ENCODE measurements around the gene TAPBPL.
"Not testable (repeated sequence)": the region's sequence is repeated elsewhere in the genome, so short reads cannot be mapped to it uniquely, and the experiment has no call there.

TAPBPL gene

GRCh38 chr12:6451348-6452244, at the start of gene TAPBPL:
TSS of gene TAPBPL (plus strand) at chr12:6452042. CDS start at chr12:6452249, 207 bp downstream.
- DNase-seq (ENCODE audit: low read depth in 2 of 2): peak; percentile 59 to 73

DNA sequence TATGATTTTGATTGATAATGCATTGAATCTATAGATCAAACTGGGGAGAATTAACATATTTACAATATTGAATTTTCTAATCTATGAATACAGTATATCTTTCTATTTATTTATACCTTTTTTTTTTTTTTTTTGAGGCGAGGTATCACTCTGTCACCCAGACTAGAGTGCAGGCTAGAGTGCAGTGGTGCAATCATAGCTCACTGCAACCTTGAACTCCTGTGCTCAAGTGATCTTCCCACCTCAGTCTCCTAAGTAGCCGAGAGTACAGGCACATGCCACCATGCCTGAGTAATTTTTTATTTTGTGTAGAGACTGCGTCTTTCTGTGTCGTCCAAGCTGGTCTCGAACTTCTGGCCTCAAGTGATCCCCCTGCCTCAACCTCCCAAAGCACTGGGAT, 47.5 kb upstream of the TAPBPL start:
- DNase-seq (ENCODE audit: low read depth in 2 of 2): no peak

DNA sequence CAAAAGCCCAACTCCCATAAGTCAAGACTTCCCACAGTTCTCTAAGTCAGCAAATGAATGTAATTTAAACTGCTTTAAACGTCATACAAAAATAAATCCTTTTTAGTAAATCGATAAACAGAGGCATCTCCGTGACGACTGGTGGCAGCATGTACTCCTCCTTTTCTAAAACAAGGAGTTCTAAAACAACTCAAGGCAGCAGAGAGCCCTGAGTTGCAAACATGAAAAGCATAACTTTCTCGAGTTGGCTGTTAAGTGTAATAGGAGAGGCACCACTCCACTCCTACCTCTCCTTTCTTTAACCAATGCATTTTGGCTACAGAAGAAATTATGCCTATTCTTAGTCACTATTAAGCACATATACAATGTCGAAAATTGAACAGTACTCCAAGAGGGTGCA, 45.9 kb upstream of the TAPBPL start:
- no peak for DNase-seq (ENCODE audit: low read depth in 2 of 2)

GRCh38 chr12:6407236-6407954, 44.4 kb upstream of the TAPBPL start:
- DNase-seq (ENCODE audit: low read depth in 2 of 2): no peak

DNA sequence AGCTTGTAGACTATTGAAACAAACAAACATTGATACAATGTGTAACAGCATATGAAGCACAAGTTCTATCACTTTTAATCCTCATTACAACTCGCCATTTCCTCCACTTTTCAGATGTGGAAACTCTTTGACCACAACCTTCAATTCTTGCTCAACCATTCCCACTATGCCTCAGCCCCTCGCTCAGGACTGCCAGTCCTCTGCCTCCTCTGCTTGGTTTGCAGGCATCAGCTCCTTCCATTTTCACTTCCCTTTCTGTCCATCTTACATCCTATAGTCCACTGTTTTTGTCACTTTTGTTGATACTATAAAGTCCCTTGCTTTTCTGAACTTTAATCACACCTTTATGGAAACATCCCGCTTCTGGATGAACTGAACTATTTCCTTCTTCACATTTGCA, 35.2 kb upstream of the TAPBPL start:
- DNase-seq (ENCODE audit: low read depth in 2 of 2): no peak

DNA sequence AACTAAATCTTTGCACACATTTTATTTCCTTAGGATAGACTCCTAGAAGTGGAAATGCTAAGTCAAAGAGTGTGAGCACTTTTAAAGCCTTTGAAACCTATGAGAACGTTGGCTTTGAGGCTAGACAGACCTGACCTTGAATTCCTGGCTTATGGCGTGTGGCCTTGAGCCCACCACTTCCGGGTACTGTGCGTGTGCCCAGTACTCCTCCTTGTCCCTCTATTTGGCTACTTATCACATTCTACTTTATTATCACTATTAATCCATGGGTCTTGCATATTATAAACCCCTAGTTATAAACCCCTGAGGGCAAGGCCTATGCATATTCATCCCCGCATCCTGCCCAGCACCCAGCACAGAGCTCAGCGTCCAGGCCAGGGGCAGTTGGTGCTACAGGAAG, 33.0 kb upstream of the TAPBPL start:
- DNase-seq (ENCODE audit: low read depth in 2 of 2): no peak

- DNase-seq (ENCODE audit: low read depth in 2 of 2): no peak
Observed at GRCh38 chr12:6420364-6420763, 31.5 kb upstream of the TAPBPL start.

DNA sequence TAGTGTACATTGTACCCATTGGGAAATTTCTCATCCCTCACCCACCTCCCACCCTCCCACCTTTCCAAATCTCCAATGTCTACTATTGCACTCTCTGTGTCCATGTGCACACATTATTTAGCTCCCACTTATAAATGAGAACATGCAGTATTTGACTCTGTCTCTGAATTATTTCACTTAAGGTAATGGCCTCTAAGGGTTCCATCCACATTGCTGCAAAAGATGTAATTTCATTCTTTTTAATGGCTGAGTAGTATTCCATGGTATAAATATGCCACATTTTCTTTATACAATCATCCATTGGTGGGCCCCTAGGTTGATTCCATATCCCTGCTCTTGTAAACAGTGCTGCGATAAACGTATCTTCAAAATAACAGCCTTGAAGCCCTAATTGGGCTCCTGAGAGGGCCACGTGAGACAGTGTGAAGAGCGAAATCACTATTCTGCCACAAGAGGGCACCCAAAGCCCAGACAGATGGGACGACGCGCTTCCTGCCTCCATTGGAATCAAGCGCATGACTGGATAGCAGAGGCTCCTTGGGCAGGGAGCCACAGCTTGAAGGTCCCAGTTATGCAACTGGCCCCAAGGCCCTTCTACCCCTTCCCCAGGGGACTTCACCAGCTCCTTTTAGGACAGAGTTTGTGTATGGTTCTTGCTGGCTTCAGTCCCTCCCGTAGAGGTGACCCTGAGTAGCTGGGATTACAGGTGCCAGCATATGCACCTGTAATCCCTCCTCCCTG, 28.4 kb upstream of the TAPBPL start:
- DNase-seq (ENCODE audit: low read depth in 2 of 2): peak; percentile 64 to 70

DNA sequence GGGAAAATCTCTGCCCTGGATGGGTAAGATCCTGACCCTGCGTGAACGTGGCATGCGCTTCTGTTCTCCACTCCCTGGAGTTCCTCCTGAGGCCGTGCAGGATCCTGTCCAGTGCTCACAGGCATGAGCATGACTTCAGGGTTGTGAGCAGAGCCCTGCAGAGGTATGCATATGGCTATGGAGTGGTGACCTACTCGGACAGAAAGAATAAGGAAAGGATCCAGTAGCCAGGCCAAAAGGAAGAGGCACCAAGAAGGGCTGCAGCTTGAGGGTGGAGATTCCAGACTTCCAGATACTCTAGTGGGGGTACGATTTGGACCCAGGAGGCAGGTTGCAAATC, 27.9 kb upstream of the TAPBPL start:
- DNase-seq (ENCODE audit: low read depth in 2 of 2): no peak

DNA sequence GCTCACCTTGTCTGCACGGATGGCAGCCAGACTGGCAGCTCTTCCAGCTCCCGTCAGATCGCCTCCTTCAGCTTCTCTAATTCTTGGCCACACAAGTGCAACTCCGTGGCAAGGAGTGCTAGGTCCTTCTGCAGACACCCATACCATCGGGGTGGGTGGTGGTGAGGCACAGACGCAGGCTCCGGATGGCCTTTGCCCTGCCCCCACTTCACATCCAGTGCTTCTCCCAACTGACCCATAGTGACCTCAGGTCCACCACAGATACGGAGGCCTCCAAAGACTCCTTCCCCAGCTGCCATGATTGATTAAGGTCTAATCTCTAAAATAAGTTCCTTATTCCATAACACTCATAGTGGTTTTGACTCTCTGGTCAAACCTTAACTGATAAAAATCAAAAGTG, 27.0 kb upstream of the TAPBPL start:
- no peak for DNase-seq (ENCODE audit: low read depth in 2 of 2)

DNA sequence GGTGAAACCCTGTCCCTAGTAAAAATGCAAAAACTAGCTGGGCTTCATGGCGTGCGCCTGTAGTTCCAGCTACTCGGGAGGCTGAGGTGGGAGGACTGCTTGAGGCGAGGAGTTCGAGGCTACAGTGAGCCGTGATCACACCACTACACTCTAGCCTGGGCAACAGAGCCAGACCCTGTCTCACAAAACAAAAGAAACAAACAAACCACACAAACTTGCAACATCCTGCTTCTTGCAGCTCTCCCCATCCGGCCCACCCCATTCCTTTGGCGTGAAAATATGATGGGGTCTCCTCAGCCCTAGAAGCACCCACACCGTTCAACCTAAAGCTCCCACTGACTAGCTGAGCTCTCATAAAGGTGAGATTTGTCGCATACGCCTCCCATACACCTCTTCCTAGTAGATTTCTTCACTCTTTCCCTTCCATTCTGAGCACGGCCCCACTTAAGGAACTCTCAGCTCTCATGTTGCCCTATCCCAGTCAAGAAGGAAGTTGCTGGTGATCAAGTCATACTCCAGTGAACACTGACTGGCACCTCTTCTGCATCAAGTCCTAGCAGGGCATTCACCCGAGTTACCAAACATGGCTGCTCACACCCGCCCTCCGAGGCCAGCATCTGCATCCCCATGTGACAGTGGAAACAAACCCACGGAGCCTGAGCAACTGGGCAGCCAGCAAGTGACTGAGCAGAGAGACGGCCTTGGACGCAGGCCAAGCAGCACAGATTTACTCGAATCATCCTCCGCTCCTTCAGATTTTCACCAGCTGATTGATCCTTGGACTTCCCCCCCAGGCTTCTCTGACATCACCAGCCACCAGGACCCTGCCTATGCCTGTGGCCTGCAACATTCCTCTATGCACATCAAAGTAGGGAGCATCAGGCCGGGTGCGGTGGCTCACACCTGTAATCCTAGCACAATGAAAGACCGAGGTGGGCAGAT, 26.0 kb upstream of the TAPBPL start:
- DNase-seq (ENCODE audit: low read depth in 2 of 2): no peak

DNA sequence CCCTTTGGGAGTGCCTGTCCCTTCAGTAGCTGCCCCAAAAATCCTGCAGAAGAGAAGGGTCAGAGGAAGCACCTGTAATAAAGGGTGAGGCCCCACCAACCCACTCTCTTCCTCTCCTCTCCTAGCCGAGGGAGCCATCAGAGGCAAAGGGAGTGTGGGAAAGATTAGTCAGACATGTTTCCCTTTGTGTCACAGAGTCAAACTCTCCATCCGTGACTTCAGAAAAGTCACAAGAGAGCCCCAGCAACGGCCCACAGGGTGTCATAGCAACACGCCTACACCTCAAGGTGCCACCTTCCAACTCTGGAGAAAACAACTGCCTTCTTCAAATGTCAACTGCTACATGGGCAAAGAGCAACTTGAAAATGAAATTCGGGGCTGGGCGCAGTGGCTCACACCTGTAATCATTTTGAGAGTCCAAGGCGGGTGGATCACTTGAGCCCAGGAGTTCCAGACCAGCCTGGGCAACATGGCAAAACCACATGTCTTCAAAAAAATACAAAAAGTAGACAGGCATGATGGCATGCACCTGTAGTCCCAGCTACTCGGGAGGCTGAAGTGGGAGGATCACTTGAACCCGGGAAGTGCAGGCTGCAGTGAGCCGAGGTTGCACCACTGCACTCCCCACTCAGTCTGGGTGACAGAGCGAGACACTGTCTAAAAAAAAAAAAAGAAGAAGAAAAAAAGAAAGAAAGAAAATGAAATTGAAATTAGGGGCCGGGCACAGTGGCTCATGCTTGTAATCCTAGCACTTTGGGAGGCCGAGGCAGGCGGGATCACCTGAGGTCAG, 24.8 kb upstream of the TAPBPL start:
- DNase-seq (ENCODE audit: low read depth in 2 of 2): peak; percentile 93

DNA sequence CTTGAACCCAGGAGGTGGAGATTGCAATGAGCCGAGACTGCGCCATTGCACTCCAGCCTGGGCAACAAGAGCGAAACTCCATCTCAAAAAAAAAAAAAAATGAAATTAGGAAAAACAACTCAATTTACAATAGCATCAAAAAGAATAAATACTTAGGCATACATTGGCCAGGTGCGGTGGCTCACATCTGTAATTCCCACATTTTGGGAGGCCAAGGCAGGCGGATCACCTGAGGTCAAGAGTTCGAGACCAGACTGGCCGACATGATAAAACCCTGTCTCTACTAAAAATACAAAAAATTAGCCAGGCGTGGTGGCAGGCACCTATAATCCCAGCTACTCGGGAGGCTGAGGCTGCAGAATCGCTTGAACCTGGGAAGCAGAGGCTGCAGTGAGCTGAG, 24.0 kb upstream of the TAPBPL start:
- not testable (repeated sequence) for DNase-seq (ENCODE audit: low read depth in 2 of 2)

DNA sequence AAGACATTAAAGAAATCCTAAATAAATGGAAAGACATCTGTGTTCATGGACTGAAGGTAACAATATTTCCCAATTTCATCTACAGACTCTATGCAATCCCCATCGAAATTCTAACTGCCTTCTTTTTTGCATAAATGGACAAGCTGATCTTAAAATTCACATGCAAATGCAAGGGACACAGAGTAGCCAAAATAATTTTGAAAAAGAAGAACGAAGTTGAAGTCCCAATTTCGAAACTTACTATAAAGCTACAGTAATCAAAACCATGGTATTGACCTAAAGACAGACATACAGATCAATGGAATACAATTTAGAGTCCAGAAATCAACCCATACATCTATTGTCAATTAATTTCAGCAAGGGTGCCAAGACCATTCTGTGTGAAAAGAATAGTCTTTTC, 23.5 kb upstream of the TAPBPL start:
- no peak for DNase-seq (ENCODE audit: low read depth in 2 of 2)

DNA sequence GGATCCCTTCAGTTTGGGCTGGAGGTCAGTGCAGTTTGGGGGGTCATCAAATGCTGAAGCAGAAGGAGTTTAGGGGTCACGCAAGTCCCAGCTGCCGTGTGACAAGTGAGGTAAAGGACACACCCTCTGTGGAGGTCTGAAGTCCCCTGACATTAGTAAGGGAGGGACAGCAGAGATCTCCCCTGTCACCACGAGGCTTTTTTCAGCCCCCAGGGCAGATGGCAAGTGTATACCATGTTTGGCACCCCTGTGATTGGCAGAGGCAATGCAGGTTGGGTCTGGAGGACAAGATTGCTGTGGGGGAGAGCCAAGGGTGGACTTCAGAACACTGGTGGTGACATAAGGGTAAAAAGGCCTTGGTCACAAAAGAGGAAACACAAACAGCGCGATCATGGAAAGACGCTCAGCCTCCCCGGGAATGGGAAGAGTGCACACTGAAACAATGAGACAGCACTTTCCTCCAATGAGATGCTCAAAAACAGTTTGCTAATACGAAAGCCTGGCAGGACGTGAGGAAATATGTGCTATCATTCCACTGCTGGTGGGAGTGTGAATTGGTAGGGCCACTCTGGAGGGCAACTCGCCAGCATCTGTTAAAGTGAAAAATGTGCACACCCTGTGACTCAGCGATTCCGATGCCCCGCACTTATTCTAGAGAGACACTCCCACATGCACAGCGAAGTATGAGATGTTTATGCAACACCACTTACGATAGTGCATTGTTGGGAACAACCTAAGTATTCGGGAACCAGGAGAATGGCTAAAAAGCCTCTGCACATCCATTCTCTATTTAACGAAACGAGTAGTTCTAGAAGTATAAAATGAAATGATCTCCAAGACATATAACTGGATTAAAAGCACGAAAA, 21.5 kb upstream of the TAPBPL start:
- DNase-seq (ENCODE audit: low read depth in 2 of 2): no peak

DNA sequence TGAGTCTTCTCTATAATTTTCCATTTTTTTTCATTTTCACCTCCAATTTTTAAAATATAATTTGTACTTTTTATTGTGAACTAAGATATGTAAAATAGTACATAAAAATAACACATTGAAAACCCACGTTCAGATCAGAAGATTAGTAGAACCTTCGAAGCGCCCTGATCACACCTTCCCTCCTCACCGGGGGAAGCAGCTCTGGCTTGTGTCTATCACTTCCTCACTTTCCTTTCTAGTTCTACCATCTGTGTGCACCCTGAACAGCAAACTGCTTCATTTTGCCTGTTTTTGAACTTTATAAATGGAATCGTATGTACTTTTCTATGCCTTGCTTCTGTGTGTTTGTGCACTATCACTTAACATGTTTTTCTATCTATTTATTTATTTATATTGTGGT, 18.9 kb upstream of the TAPBPL start:
- DNase-seq (ENCODE audit: low read depth in 2 of 2): no peak

DNA sequence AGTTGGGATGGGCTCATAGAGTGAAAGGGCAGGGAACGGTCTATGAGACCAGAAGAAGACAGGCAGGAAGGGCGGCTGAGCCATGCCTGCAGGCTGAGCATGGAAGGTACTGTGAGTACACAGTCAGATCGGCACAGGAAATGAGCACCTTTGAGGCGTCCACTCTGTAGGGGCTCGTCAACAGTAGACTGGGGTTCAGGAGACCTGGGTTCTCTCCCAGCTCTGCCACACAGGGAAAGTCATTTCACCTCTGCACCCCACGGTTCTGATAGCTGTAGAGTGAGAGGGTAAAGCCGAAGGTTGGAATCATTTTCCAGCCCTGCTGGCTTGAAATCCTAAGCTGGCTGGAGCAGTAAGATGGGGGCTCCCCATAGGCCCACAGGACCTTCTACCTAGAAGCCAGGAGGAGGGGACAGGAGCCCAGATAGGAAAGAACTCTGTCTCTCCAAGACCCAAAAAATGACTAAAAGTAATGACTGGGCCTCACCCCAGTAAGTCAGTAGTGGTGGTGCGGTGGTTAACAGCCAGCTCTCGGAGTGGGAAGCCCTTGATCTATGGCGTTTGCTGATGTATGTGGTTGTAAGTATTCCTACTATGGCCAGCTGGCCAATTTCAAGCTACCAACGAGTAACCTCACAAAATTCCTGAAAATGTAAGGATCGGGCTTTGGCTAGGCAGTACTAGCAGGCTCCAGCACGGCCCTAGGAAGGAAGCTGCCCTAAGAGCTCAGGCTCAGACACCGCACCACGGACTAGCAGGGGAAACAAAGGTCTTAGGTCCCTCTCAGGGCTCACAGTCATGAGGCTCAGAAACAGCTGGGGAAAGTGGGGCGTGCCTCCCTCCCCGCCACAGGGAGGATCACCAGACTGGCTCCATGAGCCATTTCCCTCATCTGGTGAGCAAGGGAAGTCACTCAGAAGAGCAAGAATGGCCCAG, 17.4 kb upstream of the TAPBPL start:
- no peak for DNase-seq (ENCODE audit: low read depth in 2 of 2)

GRCh38 chr12:6435961-6436715, 15.7 kb upstream of the TAPBPL start:
- no peak for DNase-seq (ENCODE audit: low read depth in 2 of 2)

Measured in stimulated activated CD4-positive, alpha-beta T cell treated with anti-CD3 and anti-CD28 coated beads, Interleukin-15, amount 100 ng/mL, for 48 hours (primary cell).